ENCODE data around the gene YIF1A.
"Not testable (repeated sequence)": the region's sequence is repeated elsewhere in the genome, so short reads cannot be mapped to it uniquely, and the experiment has no call there.

YIF1A gene

DNA sequence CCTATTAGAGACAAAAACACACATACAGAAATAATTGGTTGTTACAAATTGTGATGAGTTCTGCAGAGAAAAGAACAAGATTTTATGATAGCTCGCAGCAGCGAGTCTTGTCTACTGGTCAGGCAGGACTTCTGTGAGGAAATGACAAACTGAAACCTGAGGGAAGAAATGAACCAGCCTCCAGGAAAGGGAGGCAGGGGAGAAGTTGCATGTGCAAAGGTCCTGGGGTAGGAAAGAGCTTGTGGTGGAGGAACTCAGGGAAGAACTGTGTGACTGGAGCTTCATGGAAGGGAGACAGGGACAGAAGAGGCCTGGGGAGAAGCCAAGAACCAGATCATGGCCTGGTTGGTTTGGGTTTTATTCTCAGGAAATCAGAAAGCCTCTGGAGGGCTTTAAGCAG lies 29.7 kb downstream of the YIF1A start:
- no peak overlapping the region for H3K27ac ChIP-seq
- no peak overlapping the region for H3K4me3 ChIP-seq
- TF ChIP-seq, protein P1, sequence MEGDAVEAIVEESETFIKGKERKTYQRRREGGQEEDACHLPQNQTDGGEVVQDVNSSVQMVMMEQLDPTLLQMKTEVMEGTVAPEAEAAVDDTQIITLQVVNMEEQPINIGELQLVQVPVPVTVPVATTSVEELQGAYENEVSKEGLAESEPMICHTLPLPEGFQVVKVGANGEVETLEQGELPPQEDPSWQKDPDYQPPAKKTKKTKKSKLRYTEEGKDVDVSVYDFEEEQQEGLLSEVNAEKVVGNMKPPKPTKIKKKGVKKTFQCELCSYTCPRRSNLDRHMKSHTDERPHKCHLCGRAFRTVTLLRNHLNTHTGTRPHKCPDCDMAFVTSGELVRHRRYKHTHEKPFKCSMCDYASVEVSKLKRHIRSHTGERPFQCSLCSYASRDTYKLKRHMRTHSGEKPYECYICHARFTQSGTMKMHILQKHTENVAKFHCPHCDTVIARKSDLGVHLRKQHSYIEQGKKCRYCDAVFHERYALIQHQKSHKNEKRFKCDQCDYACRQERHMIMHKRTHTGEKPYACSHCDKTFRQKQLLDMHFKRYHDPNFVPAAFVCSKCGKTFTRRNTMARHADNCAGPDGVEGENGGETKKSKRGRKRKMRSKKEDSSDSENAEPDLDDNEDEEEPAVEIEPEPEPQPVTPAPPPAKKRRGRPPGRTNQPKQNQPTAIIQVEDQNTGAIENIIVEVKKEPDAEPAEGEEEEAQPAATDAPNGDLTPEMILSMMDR (IDR thresholded peaks at IDR 0.05) = no peak
- DNase-seq (ENCODE audit: low spot score) = no peak

DNA sequence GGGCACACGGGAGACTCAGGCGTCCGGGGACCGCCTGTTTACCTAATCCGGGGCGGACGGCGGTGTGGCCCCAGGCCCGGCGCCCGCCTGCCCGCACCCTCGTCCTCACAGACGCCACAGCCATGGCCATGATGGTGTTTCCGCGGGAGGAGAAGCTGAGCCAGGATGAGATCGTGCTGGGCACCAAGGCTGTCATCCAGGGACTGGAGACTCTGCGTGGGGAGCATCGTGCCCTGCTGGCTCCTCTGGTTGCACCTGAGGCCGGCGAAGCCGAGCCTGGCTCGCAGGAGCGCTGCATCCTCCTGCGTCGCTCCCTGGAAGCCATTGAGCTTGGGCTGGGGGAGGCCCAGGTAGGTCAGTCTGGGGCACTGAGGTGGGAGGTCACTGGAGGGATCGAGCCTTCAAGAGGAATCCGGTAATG lies 30.5 kb downstream of the YIF1A start:
- H3K27ac ChIP-seq = peak overlapping the region; percentile 78 to 92

DNA sequence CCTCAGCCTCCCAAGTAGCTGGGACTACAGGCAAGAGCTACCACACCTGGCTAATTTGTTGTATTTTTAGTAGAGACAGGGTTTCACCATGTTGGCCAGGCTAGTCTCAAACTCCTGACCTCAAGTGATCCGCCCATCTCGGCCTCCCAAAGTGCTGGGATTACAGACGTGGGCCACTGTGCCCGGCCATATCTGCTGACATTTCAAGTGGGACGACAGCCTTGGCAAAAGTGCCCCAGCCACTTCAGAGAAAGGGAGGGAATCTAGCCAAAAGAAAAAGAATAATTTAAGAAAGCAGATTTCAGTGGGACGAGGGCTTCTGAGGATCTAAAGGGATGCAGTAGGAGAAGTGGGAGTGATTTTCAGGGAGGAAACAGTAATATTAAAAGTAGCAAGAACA lies 35.9 kb downstream of the YIF1A start:
- not testable (repeated sequence) for H3K4me3 ChIP-seq; DNase-seq (ENCODE audit: low spot score); H3K27ac ChIP-seq

More for the DNA sequence above, 30.5 kb downstream of the YIF1A start:
- no peak for DNase-seq (ENCODE audit: low spot score)
- TF ChIP-seq, protein P1 (IDR thresholded peaks at IDR 0.05) = no peak
- peak overlapping the region; percentile 98 for H3K4me3 ChIP-seq

DNA sequence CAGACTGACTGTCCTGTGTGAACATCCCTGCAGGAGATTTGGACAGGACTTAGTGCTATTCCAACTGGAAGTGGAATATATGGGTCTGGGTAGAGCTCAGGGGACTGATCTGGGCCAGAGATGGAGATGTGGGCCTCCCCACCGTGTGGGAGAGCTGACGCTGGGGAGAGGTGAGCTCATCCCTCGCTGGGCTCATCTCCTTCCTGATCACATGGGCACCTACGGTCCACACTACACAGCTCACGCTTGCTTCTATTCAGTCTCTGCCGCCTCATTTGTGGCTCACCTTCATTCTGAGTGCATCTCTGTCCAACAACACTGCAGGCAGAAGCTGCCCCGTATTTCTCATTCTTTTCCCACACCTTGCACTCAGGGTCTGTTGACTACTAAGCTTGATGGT lies 37.1 kb downstream of the YIF1A start:
- Histone ChIP-seq H3K27ac (no peak overlapping the region), H3K4me3 (no peak overlapping the region)
- no peak for DNase-seq (ENCODE audit: low spot score)
- TF ChIP-seq, protein P1 (IDR thresholded peaks at IDR 0.05) = no peak

DNA sequence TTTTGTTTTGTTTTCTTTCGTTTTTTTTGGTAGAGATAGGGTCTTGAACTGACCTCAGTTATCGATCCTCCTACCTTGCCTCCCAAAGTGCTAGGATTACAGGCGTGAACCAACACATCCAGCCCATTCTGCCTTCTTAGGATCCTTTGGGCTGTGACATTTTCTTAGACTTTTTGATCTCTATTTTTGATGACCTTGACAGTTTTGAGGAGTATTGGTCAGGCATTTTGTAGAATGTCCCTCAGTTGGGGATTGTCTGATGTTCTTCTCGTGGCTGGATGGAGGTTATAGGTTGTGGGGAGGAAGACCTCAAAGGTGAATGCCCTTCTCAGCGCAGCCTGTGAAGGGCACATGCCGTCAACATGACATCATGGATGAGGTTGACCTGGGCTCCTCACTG lies 40.0 kb downstream of the YIF1A start:
- TF ChIP-seq, protein P1 (IDR thresholded peaks at IDR 0.05) = no peak
- no peak overlapping the region for H3K27ac ChIP-seq
- H3K4me3 ChIP-seq = no peak overlapping the region
- no peak for DNase-seq (ENCODE audit: low spot score)

DNA sequence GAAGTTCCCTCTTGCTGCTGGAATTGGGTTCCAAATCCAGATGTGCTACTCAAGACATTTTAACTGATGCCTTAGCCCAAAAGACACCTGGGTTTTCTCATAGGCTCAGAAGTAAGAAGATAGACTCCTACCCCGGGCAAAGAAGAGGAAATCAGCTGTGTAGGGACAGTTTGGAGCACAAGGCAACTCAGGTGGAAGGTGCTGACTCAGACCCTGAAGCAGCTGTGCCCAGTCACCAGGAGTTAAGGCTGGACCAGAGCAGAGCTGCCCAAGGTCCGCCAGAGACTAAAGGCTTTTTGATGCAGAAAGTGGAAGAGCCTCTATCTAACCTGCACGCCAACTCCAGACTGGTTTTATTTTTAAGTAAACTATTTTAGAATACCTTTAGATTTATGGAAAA lies 41.1 kb downstream of the YIF1A start:
- TF ChIP-seq, protein P1 (IDR thresholded peaks at IDR 0.05) = no peak
- no peak overlapping the region for H3K27ac ChIP-seq
- no peak overlapping the region for H3K4me3 ChIP-seq
- no peak for DNase-seq (ENCODE audit: low spot score)

DNA sequence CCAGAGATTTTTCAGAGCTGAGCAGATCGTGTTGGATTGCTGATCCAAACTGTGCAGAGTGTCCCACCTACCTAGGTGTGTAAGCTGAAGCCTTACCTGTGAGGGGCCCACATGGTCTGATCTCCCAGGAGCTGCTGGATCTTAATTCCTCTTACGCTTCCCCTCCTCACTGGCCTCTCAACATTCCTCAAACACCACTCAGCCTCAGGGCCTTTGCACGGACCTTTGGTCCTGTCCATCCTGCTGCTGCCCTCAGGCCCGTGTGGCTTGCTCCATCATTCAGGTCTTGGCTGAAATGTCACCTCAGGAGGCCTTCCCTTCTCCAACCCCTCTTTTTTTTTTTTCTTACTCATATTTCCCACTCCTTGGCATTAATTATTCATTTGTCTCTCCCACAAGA lies 41.6 kb downstream of the YIF1A start:
- H3K27ac ChIP-seq = no peak overlapping the region
- TF ChIP-seq, protein P1 (IDR thresholded peaks at IDR 0.05) = no peak
- DNase-seq (ENCODE audit: low spot score) = no peak
- no peak overlapping the region for H3K4me3 ChIP-seq

Data from coronary artery (tissue), 2 donors.